PFSK-1 (cell line): Measurements from ENCODE around the gene RPS15.

Source experiments
- FOXP2 ChIP-seq: optimal IDR thresholded peaks from 2 replicates; pipeline ENCODE3; 2011; ENCODE audit warnings: borderline replicate concordance, control low read depth, inconsistent platforms; ENCODE audit not compliant: insufficient read depth; ENCODE audit errors: extremely low read length, extremely low read depth
- POLR2AphosphoS5 ChIP-seq: IDR thresholded peaks from 2 replicates; pipeline ENCODE4 v1.6.1; 2012; ENCODE audit warnings: low read depth, mild to moderate bottlenecking, control low read depth, low read length, moderate library complexity
- SIN3A ChIP-seq: IDR thresholded peaks from 2 replicates; pipeline ENCODE4 v1.6.1; 2012; ENCODE audit warnings: mild to moderate bottlenecking, low read length, moderate library complexity, borderline replicate concordance; ENCODE audit not compliant: insufficient read depth
- TAF1 ChIP-seq: IDR thresholded peaks from 2 replicates; pipeline ENCODE4 v1.6.1; 2012; ENCODE audit warnings: low read length, control low read depth, borderline replicate concordance; ENCODE audit not compliant: insufficient read depth
- TF ChIP-seq, protein P1 (sequence below), 2 experiments: IDR thresholded peaks; 2 replicates each; pipeline versions ENCODE4 v1.6.1 to v1.8.0; 2011 to 2012; ENCODE audit warnings: low read depth in 2 of 2, low read length in 2 of 2, control low read depth in 1 of 2, inconsistent platforms in 1 of 2, mild to moderate bottlenecking in 1 of 2, moderate library complexity in 1 of 2; ENCODE audit not compliant: insufficient read depth in 1 of 2

The RPS15 gene

DNA sequence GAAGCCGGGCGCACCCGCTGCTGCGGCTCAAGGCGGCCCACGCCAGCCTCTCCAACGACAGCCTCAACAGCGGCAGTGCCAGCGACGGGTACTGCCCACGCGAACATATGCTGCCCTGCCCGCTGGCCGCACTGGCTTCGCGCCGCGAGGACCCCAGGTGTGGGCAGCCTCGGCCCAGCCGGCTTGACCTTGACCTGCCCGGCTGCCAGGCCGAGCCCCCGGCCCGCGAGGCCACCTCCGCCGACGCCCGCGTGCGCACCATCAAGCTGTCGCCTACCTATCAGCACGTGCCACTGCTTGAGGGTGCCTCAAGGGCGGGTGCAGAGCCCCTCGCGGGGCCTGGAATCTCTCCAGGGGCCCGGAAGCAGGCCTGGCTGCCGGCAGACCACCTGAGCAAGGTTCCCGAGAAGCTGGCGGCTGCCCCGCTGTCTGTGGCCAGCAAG lies 27.8 kb downstream of the RPS15 start:
- no peak for TF ChIP-seq SIN3A
- TF ChIP-seq, protein P1, sequence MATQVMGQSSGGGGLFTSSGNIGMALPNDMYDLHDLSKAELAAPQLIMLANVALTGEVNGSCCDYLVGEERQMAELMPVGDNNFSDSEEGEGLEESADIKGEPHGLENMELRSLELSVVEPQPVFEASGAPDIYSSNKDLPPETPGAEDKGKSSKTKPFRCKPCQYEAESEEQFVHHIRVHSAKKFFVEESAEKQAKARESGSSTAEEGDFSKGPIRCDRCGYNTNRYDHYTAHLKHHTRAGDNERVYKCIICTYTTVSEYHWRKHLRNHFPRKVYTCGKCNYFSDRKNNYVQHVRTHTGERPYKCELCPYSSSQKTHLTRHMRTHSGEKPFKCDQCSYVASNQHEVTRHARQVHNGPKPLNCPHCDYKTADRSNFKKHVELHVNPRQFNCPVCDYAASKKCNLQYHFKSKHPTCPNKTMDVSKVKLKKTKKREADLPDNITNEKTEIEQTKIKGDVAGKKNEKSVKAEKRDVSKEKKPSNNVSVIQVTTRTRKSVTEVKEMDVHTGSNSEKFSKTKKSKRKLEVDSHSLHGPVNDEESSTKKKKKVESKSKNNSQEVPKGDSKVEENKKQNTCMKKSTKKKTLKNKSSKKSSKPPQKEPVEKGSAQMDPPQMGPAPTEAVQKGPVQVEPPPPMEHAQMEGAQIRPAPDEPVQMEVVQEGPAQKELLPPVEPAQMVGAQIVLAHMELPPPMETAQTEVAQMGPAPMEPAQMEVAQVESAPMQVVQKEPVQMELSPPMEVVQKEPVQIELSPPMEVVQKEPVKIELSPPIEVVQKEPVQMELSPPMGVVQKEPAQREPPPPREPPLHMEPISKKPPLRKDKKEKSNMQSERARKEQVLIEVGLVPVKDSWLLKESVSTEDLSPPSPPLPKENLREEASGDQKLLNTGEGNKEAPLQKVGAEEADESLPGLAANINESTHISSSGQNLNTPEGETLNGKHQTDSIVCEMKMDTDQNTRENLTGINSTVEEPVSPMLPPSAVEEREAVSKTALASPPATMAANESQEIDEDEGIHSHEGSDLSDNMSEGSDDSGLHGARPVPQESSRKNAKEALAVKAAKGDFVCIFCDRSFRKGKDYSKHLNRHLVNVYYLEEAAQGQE (IDR thresholded peaks at IDR 0.05; ENCODE audit: insufficient read depth in 1 of 2, low read depth in 2 of 2, low read length in 2 of 2): no peak
- TF ChIP-seq TAF1: no peak
- no peak for TF ChIP-seq FOXP2
- no peak for TF ChIP-seq POLR2AphosphoS5

DNA sequence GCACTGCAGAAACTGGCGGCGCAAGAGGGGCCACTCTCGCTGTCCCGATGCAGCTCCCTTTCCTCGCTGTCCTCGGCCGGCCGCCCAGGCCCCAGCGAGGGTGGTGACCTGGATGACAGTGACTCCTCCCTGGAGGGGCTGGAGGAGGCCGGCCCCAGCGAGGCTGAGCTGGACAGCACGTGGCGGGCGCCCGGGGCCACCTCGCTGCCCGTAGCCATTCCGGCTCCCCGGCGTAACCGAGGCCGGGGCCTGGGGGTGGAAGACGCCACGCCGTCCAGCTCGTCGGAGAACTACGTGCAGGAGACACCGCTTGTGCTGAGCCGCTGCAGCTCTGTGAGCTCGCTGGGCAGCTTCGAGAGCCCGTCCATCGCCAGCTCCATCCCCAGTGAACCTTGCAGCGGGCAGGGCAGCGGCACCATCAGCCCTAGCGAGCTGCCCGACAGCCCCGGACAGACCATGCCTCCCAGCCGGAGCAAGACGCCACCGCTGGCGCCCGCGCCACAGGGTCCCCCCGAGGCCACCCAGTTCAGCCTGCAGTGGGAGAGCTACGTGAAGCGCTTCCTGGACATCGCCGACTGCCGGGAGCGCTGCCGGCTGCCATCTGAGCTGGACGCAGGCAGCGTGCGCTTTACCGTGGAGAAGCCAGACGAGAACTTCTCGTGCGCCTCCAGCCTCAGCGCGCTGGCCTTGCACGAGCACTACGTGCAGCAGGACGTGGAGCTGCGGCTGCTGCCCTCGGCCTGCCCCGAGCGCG lies 28.4 kb downstream of the RPS15 start:
- TF ChIP-seq FOXP2: no peak
- TF ChIP-seq, protein P1 (IDR thresholded peaks at IDR 0.05; ENCODE audit: insufficient read depth in 1 of 2, low read depth in 2 of 2, low read length in 2 of 2): no peak
- TF ChIP-seq POLR2AphosphoS5: no peak
- TF ChIP-seq TAF1: no peak
- TF ChIP-seq SIN3A: no peak

DNA sequence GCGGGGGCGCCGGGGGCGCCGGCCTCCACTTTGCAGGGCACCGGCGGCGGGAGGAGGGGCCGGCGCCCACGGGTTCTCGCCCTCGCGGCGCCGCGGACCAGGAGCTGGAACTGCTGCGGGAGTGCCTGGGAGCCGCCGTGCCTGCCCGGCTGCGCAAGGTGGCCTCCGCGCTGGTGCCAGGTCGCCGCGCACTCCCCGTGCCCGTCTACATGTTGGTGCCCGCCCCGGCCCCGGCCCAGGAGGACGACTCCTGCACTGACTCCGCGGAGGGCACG lies 29.0 kb downstream of the RPS15 start:
- TF ChIP-seq, protein P1 (IDR thresholded peaks at IDR 0.05; ENCODE audit: insufficient read depth in 1 of 2, low read depth in 2 of 2, low read length in 2 of 2): no peak
- TF ChIP-seq SIN3A (no peak), FOXP2 (no peak), POLR2AphosphoS5 (no peak), TAF1 (no peak)

DNA sequence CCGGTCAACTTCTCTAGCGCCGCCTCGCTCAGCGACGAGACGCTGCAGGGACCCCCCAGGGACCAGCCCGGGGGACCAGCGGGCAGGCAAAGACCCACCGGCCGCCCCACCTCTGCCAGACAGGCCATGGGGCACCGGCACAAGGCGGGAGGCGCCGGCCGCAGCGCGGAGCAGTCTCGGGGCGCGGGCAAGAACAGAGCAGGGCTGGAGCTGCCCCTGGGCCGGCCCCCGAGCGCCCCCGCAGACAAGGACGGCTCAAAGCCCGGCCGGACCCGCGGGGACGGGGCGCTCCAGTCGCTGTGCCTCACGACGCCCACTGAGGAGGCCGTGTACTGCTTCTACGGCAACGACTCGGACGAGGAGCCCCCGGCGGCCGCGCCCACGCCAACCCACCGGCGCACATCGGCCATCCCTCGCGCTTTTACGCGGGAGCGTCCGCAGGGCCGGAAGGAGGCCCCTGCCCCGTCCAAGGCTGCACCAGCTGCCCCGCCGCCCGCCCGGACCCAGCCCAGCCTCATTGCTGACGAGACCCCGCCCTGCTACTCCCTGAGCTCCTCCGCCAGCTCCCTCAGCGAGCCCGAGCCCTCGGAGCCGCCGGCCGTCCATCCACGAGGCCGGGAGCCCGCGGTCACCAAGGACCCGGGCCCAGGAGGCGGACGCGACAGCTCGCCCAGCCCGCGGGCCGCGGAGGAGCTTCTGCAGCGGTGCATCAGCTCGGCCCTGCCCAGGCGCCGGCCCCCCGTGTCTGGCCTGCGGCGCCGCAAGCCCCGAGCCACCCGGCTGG lies 29.5 kb downstream of the RPS15 start:
- TF ChIP-seq POLR2AphosphoS5 (no peak), FOXP2 (no peak), TAF1 (no peak), SIN3A (no peak)
- TF ChIP-seq, protein P1 (IDR thresholded peaks at IDR 0.05; ENCODE audit: insufficient read depth in 1 of 2, low read depth in 2 of 2, low read length in 2 of 2): no peak
